B cell (primary cell): ENCODE measurements around the gene GNA12. TPM values are rescaled to one million over a fixed set of nuclear protein-coding genes. Genes with fewer than 3 reads are reported as not detected.

ENCODE experiments used
- ATAC-seq: fragments of 200-7000 bp; cut with Tn5 transposase; one replicate; pipeline ENCODE4 v1.10.0; 2021; ENCODE audit warnings: low read depth, mild to moderate bottlenecking, moderate number of reproducible peaks, moderate library complexity
- CTCF ChIA-PET: fragments of 350-600 bp; sonication (Branson Sonifier 250); formaldehyde crosslinking; loops from one replicate; lab custom pipeline; 2021; ENCODE audit warnings: antibody characterized with exemption, inconsistent platforms; lab: Charles Lee
- POLR2A ChIA-PET: fragments of 350-600 bp; sonication (Branson Sonifier 250); formaldehyde crosslinking; loops from one replicate; lab custom pipeline; 2021; ENCODE audit warnings: antibody characterized with exemption; lab: Charles Lee
- DNase-seq: peaks from one replicate; pipeline ENCODE4 v3.0.0; 2013
- H2AFZ ChIP-seq: 2 replicates; pipeline ENCODE4 v1.6.1; 2012; ENCODE audit warnings: mild to moderate bottlenecking, low read depth, low read length; ENCODE audit not compliant: insufficient read depth, poor library complexity, severe bottlenecking
- H3K27ac ChIP-seq, 2 donors: 1 replicate in 1 of 2; 2 replicates in 1 of 2; pipeline ENCODE4 v1.5.1; 2012 to 2013; ENCODE audit warnings: low read length in 2 of 2, mild to moderate bottlenecking in 2 of 2, moderate library complexity in 1 of 2
- H3K27me3 ChIP-seq, 4 experiments: fragments of 200-600 bp in 1 of 4; sonication (generic) in 1 of 4; replicated peaks in 1 of 4; 1 replicate in 2 of 4; 2 replicates in 2 of 4; pipeline versions ENCODE4 v1.6.1 to v1.7.0; 2013 to 2016; ENCODE audit warnings: low read length in 3 of 4, mild to moderate bottlenecking in 2 of 4, mixed read lengths in 1 of 4, moderate library complexity in 1 of 4; ENCODE audit not compliant: insufficient read depth in 4 of 4, control insufficient read depth in 3 of 4; ENCODE audit errors: control extremely low read depth in 1 of 4
- H3K36me3 ChIP-seq, 2 experiments: replicated peaks in 1 of 2; 1 replicate in 1 of 2; 2 replicates in 1 of 2; pipeline versions ENCODE4 v1.6.1 to v1.7.1; 2013; ENCODE audit warnings: low read length in 1 of 2; ENCODE audit not compliant: insufficient read depth in 2 of 2, control insufficient read depth in 1 of 2; ENCODE audit errors: control extremely low read depth in 1 of 2, extremely low read depth in 1 of 2
- H3K4me1 ChIP-seq, 2 donors: fragments of 200-600 bp in 1 of 2; sonication (generic) in 1 of 2; 1 replicate in 1 of 2; 2 replicates in 1 of 2; pipeline versions ENCODE4 v1.5.1 to v1.6.1; 2013 to 2017; ENCODE audit warnings: low read length in 2 of 2; ENCODE audit not compliant: control insufficient read depth in 2 of 2, insufficient read depth in 2 of 2
- H3K4me2 ChIP-seq: replicated peaks from 2 replicates; pipeline ENCODE3; 2012; ENCODE audit warnings: mild to moderate bottlenecking, low read depth, low read length; ENCODE audit not compliant: poor library complexity, severe bottlenecking
- H3K4me3 ChIP-seq, 5 experiments: fragments of 200-600 bp in 1 of 5; sonication (generic) in 1 of 5; 1 replicate in 3 of 5; 2 replicates in 2 of 5; pipeline versions ENCODE4 v1.5.1 to v1.7.0; 2011 to 2016; ENCODE audit warnings: low read length in 4 of 5, mild to moderate bottlenecking in 4 of 5, low read depth in 2 of 5, control low read depth in 1 of 5, moderate library complexity in 1 of 5; ENCODE audit not compliant: insufficient read depth in 1 of 5; ENCODE audit errors: control extremely low read depth in 1 of 5, extremely low read depth in 1 of 5
- H3K79me2 ChIP-seq: fragments of 200-600 bp; sonication (generic); one replicate; pipeline ENCODE4 v1.6.0; 2016; ENCODE audit warnings: low read length; ENCODE audit not compliant: control insufficient read depth, insufficient read depth
- H3K9ac ChIP-seq: fragments of 200-600 bp; sonication (generic); 2 replicates; pipeline ENCODE4 v1.6.1; 2017; ENCODE audit warnings: mild to moderate bottlenecking, low read length, moderate library complexity
- H3K9me3 ChIP-seq, 3 donors: one replicate each; pipeline versions ENCODE4 v1.6.1 to v1.7.1; 2013; ENCODE audit warnings: low read length in 2 of 3; ENCODE audit not compliant: control insufficient read depth in 2 of 3, insufficient read depth in 1 of 3; ENCODE audit errors: control extremely low read depth in 1 of 3
- H4K20me1 ChIP-seq: 2 replicates; pipeline ENCODE4 v1.6.0; 2012; ENCODE audit warnings: mild to moderate bottlenecking, low read length; ENCODE audit not compliant: insufficient read depth, control insufficient read depth, poor library complexity, severe bottlenecking
- H3K27ac Mint-ChIP-seq: one replicate; pipeline ENCODE4 v1.8.0; 2021; ENCODE audit warnings: mixed read lengths
- H3K27me3 Mint-ChIP-seq: one replicate; pipeline ENCODE4 v1.8.0; 2021; ENCODE audit warnings: mixed read lengths
- H3K4me1 Mint-ChIP-seq: one replicate; pipeline ENCODE4 v1.8.0; 2021; ENCODE audit warnings: mixed read lengths
- H3K4me3 Mint-ChIP-seq: one replicate; pipeline ENCODE4 v1.8.0; 2021; ENCODE audit warnings: mixed read lengths
- H3K9me3 Mint-ChIP-seq: one replicate; pipeline ENCODE4 v1.8.0; 2022; ENCODE audit warnings: mixed read lengths; ENCODE audit not compliant: insufficient read depth
- EZH2 ChIP-seq: IDR thresholded peaks from 2 replicates; pipeline ENCODE4 v1.6.1; 2012; ENCODE audit warnings: borderline replicate concordance, low read depth, mild to moderate bottlenecking, moderate library complexity, low read length; ENCODE audit not compliant: insufficient read depth, poor library complexity, severe bottlenecking
- WGBS: methylation state at CpG from one replicate; pipeline ENCODE4 v1.1.5; 2013; ENCODE audit warnings: missing lambda C conversion rate; ENCODE audit not compliant: insufficient coverage; 5-methylcytosine and 5-hydroxymethylcytosine counted together
- intact Hi-C: fragments of 100-400 bp; cut with micrococcal nuclease; formaldehyde crosslinking; loops from one replicate; pipeline ENCODE4 v1.10.0; 2022
- polyA plus RNA-seq: library from polyadenylated mRNA; depleted of rRNA; stranded (reverse); fragments of >200 nt; gene quantifications from 2 replicates; pipeline ENCODE4 v1.2.3, GENCODE V29; 2012
- total RNA-seq, 2 donors: library from RNA; stranded (reverse); fragments of 120-200 nt in 1 of 2; gene quantifications; 1 replicate in 1 of 2; 2 replicates in 1 of 2; pipeline versions ENCODE4 v1.2.3 to v1.2.4, GENCODE V29; 2013 to 2022
- TF ChIP-seq, protein P1 (sequence below): fragments of 200-600 bp; IDR thresholded peaks from one replicate; pipeline ENCODE4 v1.8.0; 2022; ENCODE audit warnings: antibody characterized with exemption, mild to moderate bottlenecking

The GNA12 gene
- total and polyA plus RNA-seq, 2 donors (not counting 1 experiment from before 2014, with no cell fraction given): 34.6 to 110 TPM

GRCh38 chr7:2806571-2806970, 37.5 kb downstream of the GNA12 start:
- Histone ChIP-seq H3K9me3 (no peaks in the 10 kb centered on the region), H3K4me2 (no peak overlapping the region), H3K4me3 (no peak overlapping the region), H3K4me1 (peaks cover 18 to 24% of the 10 kb centered on the region in 2 donors), H2AFZ (no peak overlapping the region), H3K36me3 (no peaks in the 10 kb centered on the region), H3K9ac (no peak overlapping the region), H3K79me2 (peaks cover 91% of the 10 kb centered on the region), H4K20me1 (peaks cover 62% of the 10 kb centered on the region), H3K27ac (no peak overlapping the region), H3K27me3 (no peaks in the 10 kb centered on the region)
- Mint-ChIP-seq H3K27me3 (no peaks in the 10 kb centered on the region), H3K27ac (no peak overlapping the region), H3K9me3 (no peaks in the 10 kb centered on the region), H3K4me1 (peaks cover 61% of the 10 kb centered on the region), H3K4me3 (no peak overlapping the region)
- ATAC-seq (no peak), DNase-seq (no peak)
- ChIA-PET CTCF (no interaction called here), POLR2A (no interaction called here)
- intact Hi-C loops: loop anchor here (5.0 kb wide), 1 partner anchor 34 kb away; no protein-coding TSS in a partner anchor
- TF ChIP-seq, protein P1, sequence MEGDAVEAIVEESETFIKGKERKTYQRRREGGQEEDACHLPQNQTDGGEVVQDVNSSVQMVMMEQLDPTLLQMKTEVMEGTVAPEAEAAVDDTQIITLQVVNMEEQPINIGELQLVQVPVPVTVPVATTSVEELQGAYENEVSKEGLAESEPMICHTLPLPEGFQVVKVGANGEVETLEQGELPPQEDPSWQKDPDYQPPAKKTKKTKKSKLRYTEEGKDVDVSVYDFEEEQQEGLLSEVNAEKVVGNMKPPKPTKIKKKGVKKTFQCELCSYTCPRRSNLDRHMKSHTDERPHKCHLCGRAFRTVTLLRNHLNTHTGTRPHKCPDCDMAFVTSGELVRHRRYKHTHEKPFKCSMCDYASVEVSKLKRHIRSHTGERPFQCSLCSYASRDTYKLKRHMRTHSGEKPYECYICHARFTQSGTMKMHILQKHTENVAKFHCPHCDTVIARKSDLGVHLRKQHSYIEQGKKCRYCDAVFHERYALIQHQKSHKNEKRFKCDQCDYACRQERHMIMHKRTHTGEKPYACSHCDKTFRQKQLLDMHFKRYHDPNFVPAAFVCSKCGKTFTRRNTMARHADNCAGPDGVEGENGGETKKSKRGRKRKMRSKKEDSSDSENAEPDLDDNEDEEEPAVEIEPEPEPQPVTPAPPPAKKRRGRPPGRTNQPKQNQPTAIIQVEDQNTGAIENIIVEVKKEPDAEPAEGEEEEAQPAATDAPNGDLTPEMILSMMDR: no peak
- TF ChIP-seq EZH2: no peak
- no CpG with 5 or more reads among the region's 5 CpGs for WGBS

DNA sequence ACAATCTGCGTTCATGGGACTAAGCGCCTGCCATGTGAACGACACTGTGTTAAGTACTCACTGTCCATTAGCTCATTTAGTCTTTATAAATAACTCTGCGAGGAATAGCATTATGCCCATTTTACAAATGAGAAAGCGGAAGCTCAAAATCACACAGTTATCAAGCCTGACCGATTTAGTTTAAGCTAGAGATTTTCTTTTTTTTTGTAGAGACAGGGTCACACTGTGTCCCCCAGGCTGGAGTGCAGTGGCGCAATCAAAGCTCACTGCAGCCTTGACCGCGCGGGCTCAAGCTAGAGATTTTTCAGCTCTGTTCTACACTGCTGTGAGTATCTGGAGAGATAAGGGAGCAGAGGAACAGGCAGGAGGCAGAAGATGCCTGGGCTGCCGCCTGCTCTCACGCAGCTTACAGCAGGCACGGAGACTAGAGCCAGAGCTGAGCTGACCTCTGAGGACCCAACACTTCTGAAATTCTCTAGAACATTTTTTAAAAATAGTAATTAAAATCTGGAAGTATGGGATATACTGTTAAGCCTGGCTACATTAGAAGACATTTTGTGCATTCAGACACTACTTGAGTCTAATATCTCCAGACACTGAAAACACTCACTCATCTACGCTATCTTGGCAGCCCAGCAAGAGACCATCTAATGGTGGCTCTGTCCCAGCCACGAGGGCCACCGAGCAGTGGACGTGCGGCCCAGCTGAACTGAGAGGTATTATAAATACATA, 38.7 kb downstream of the GNA12 start:
- POLR2A ChIA-PET: no interaction called here
- CTCF ChIA-PET: interaction anchor here (0.7 kb wide), 1 partner anchor 154 kb away, joined by 3 read pairs; no protein-coding TSS in a partner anchor
- no peak for TF ChIP-seq EZH2
- TF ChIP-seq, protein P1: no peak
- no peak overlapping the region for H3K27ac Mint-ChIP-seq
- no peaks in the 10 kb centered on the region for H3K9me3 Mint-ChIP-seq
- H3K27me3 Mint-ChIP-seq: no peaks in the 10 kb centered on the region
- no peaks in the 10 kb centered on the region for H3K36me3 ChIP-seq
- peaks cover 20 to 22% of the 10 kb centered on the region in 2 donors for H3K4me1 ChIP-seq
- H3K4me3 Mint-ChIP-seq: no peak overlapping the region
- H3K4me1 Mint-ChIP-seq: peaks cover 60% of the 10 kb centered on the region
- H4K20me1 ChIP-seq: peaks cover 70% of the 10 kb centered on the region
- no peak overlapping the region for H2AFZ ChIP-seq
- H3K79me2 ChIP-seq: peaks cover 93% of the 10 kb centered on the region
- H3K27me3 ChIP-seq: no peaks in the 10 kb centered on the region
- intact Hi-C loops: loop anchor here (5.0 kb wide), 1 partner anchor 33 kb away; no protein-coding TSS in a partner anchor
- DNase-seq (no peak), ATAC-seq (no peak)
- no peaks in the 10 kb centered on the region for H3K9me3 ChIP-seq
- no peak overlapping the region for H3K9ac ChIP-seq
- no peak overlapping the region for H3K27ac ChIP-seq
- no peak overlapping the region for H3K4me2 ChIP-seq
- 92% methylated on average over 11 of the region's 18 CpGs for WGBS
- no peak overlapping the region for H3K4me3 ChIP-seq
